Activated T-cell treated with anti-CD3 and anti-CD28 coated beads for 48 hours (primary cell): ENCODE results near the gene AGAP2.
"Not testable (repeated sequence)": the region's sequence is repeated elsewhere in the genome, so short reads cannot be mapped to it uniquely, and the experiment has no call there.

ENCODE experiments used
- DNase-seq: peaks from one replicate; pipeline ENCODE4 v3.0.0-alpha.2; 2020; ENCODE audit warnings: low read depth

AGAP2 gene

GRCh38 chr12:57738661-57739237, at the start of gene AGAP2:
TSS of gene AGAP2 (minus strand) at chr12:57738742. CDS start at chr12:57738246, 496 bp downstream.
- no peak for DNase-seq

- DNase-seq, result no peak
Observed at GRCh38 chr12:57783861-57784260, 45.3 kb upstream of the AGAP2 start.

- DNase-seq, result no peak
Observed at GRCh38 chr12:57783466-57783801, 44.9 kb upstream of the AGAP2 start.

DNA sequence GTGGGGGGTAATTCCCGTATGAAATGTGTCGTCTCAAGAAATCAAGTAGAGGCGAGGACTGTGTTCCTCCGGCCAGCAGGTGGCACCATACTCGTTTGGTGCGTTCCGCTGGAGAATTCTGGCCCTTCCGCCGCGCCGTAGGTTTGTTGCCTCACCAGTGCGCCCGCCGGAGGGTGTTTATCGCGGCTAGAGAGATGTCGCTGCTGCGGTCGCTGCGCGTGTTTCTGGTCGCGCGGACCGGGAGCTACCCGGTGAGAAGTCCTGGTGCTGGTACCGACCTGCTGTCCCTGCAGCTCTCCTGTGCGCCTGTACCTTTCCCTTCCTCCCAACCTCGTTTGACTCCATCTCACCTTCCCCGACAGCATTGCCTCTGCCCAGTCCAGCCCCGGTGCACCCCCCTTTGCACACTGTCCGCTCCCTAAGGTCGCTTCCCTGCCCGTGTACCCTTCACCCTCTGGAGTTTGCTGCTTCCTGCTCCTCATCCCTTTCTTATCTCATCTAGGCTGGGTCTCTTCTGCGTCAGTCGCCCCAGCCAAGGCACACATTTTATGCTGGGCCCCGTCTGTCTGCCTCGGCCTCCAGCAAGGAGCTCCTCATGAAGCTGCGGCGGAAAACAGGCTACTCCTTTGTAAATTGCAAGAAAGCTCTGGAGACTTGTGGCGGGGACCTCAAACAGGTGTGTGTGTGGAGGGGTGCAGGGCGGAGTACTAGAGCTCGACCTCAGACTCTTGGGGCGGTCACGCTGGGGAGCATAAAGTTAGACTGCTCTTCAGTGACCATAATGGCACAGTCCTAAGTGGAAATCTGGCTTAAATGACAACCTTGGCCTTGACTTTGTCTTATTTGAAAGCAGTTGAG, 44.3 kb upstream of the AGAP2 start, which contains the start of gene TSFM:
TSFM (plus strand) TSS at position 180 of the 858 bp plus-strand sequence; CDS start at position 195, 15 bp downstream.
- DNase-seq, result peak; percentile 94

DNA sequence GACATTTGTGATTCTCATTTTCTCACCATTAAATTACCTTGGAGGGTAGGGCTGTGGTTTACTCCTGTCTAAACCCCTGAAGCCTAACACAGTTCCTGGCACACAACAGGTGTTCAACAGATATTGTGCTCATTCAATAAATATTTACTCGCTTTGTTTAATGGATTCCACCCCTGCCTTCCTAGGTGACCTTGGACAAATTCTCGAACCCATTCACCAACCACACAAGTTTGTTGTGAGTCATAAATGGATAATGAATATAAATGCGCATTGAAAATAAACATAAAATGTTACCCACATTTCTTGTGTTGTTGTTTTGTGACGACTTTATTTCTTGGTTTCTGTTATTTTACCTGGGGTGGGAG, 43.7 kb upstream of the AGAP2 start:
- DNase-seq, result no peak

DNA sequence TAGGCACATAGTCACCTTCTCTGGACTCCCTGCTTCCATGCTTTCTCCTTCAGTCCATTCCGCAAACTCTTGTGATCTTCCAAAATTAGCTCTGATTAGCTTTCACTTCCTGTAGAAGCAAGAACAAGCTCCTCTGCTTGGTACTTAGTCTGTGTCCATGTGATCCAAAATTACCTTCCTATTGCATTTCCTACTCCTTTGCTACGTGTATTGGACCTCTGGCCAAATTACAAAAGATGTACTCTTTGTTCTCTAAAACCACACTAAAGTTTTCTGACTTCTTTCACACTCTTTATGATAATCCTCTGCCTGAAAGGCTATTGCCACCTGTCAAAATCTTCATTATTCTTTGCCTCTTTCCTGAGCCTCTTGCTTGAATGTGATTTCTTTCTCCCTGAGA, 43.3 kb upstream of the AGAP2 start:
- no peak for DNase-seq

DNA sequence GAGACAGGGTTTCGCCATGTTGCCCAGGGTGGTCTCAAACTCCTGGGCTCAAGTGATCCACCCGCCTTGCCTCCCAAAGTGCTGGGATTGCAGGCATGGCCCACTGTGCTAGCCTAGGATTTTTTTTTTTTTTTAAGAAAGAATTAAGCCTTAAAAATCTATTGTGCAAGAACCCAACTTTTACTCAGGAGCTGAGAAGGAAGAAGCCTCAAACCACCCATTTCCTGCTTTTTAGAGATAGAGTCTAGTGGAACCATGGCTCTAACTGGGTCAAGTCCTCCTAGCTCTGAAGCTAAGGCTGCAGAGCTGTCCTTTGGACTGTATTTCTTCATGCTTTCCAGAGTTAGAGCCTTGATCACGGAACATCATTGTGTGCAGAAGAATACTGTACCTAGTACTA, 42.7 kb upstream of the AGAP2 start:
- no peak for DNase-seq

DNA sequence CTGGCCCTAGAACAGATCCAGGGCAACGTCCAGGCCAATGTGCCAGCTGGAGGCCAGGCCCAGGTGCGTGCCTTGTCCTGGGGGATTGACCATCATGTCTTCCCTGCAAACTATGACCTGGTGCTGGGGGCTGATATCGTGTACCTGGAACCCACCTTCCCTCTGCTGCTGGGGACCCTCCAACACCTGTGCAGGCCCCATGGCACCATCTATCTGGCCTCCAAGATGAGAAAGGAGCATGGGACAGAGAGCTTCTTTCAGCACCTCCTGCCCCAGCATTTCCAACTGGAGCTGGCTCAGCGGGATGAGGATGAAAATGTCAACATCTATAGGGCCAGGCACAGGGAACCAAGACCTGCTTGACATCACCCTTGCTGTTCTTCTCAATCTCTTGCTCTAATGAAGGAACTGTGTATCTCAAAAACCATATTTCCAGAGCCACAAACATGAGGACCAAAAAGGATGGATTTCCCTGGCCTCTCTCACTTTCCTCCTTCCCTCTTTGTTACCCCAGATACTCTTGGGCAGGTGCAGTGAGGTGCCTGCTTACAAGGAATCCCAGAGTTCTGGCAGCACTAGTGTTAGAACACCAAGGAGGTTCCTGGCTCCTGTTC, 41.8 kb upstream of the AGAP2 start:
- DNase-seq, result no peak

GRCh38 chr12:57779736-57780135, 41.2 kb upstream of the AGAP2 start:
- no peak for DNase-seq

DNA sequence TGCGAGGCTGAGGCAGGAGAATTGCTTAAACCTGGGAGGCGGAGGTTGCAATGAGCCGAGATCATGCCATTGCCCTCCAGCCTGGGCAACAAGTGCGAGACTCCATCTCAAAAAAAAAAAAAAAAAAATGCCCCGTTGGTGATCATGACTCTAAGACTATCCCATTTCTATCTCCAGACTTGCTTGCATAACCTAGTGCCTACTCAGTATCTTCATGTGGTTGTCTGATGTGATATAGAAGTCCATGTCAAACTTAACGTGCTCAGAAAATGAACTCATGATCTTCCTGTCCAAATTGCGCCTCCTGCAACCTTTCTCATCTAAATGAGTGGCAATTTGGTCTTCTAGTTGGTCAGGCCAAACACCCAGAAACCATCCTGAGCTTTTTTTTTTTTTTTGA, 39.4 kb upstream of the AGAP2 start:
- DNase-seq, result no peak

DNA sequence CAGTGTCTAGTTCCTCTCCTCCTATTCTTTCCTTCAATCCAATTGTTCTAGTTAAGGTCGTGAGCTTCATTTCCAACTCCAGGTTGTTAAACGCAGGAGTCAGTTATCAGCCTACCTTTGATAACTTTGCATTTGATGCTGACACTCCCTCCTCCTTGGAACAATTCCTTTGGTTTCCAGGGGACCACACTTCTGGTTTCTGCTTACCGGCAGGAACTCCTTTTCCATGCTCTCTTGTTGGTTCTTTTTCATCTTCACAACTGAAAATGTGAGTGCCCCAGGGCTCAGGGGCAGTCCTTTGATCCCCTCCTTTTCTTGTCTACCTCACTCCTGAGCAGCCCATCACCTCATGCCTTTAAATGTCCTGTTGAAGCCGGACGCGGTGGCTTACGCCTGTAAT, 38.8 kb upstream of the AGAP2 start:
- no peak for DNase-seq

DNA sequence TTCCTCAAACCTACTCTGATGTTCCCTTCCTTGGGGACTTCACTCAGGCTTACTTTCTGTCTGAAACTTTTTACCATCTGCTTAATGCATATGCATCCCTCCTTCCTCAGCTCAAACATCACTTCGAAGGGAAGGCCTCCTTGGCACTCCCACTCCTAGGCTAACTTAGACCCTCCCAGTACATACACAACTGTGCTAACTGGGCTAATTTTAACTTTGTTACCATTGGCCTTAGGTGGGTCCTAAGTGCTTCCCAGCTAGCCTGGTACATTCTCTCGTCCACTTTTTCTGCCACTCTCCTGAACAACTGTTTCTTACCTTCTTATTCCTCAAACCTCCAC, 37.7 kb upstream of the AGAP2 start:
- DNase-seq, result no peak

DNA sequence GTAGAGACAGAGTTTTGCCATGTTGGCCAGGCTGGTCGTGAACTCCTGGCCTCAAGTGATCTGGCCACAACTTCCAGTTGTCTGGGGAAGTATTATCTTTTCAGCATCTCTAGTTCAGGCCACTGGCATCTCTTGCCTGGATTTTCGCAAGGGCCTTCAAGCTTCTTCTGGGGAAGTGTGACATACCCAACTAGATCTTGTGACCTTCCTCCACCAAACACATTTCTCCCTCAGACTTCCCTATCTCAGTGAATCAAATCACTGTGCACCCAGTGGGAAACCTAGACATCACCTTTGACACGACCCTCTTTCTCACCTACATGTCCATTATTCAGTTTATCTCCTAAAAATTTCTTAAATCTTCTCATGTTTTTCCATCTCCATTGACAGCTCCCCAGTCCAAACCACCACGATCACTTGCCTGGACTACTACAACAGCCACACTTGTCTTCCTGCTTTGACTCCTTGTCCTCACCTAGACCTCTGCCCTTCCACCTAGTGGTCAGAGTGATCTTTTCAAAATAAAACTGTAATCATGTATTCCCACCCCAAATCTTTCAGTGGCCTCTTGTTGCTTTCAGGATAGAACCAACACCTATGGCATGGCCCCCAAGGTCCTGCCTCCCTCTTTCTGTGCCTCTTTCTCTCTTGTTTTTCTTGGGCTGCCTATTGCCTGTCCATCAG, 37.2 kb upstream of the AGAP2 start:
- no peak for DNase-seq

GRCh38 chr12:57775044-57775443, 36.5 kb upstream of the AGAP2 start:
- no peak for DNase-seq

DNA sequence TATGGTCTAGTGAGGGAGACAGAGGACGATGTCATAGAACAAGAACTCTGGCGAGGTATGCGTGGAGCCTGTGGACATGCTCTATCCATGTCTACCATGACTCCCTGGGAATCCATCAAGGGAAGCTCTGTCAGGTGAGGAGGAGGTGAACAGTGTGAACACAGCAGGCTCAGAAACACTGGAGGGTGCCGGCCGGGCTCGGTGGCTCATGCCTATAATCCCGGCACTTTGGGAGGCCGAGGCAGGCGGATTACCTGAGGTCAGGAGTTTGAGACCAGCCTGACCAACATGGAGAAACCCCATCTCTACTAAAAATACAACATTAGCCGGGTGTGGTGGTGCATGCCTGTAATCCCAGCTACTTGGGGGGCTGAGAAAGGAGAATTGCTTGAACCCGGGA, 36.1 kb upstream of the AGAP2 start:
- not testable (repeated sequence) for DNase-seq

GRCh38 chr12:57772429-57773322, 34.1 kb upstream of the AGAP2 start, which contains the start of gene EEF1AKMT3:
TSS of gene EEF1AKMT3 (plus strand) at chr12:57772614. CDS start at chr12:57772725, 111 bp downstream.
- DNase-seq, result no peak

- DNase-seq, result peak; percentile 91
Observed at GRCh38 chr12:57771873-57772428, 33.4 kb upstream of the AGAP2 start, which contains the start of gene METTL1. TSS of gene METTL1 (minus strand) at chr12:57772105. CDS start at chr12:57772083, 22 bp downstream.

DNA sequence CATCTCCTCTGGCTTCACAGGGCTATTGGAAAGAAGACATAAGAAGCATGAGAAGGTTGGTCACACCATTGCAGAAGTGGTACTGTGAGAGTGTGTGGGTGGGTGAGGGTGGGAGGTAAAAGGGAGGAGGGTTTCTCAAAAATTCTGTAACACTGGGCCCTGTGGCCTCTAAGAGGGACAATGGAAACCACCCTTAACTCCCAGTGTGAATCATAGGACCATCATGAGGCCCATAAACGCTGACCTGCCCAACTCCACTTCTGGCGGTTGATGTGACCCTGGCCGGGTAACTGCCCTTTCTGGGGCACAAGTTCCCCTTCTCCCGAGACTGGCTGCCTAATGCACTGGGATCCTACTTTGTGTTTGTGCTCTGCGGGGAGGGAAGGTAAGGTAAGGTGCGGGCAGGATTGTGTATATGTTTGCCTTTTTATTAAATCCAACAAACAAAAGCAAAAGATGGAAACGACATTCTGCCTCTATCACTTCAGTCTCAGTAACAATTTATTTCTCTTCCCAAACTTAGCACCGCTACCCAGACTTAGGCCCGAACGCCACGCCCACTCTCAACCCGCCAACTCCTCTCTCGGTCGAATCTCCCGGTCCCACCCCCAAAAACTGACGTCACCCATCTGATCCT, 32.8 kb upstream of the AGAP2 start:
- peak; percentile 82 for DNase-seq

DNA sequence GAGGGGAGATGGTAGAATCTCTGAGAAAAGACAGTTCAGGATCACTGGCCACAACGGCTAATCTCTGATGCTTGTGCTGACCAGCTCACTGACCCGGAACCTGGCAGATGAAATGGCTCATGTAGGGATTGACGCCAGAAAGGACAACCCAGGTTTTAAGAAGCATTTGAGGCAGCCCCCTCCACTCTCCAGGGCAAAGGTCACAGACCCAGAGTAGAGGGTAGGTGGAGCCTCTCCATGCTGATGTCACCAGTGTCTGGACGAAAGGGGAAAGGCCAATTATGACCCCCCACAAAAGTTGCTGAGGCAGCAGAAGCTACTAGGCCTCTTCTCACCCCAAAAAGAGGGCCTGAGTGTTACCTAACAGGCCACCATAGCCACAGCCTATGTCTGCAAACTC, 32.2 kb upstream of the AGAP2 start:
- DNase-seq, result no peak

DNA sequence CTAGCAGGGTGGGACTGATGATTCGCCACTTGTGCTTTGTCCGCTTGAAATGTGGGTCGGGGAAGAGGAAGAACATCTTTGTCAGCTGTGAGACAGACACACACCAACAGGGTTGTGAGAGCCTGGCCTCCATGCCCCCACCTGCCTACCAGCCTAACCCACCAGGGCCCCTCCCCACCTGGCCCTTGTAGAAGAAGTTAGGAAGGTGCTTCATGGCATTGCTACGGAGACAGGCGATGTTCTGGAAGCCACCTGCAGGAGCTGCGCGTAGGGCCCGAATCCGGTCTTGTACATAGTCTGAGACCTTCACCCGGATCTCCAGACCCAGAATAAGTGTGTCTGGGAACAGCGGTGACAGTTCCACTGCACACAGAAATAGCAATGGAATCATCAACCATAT, 31.1 kb upstream of the AGAP2 start:
- DNase-seq, result no peak

DNA sequence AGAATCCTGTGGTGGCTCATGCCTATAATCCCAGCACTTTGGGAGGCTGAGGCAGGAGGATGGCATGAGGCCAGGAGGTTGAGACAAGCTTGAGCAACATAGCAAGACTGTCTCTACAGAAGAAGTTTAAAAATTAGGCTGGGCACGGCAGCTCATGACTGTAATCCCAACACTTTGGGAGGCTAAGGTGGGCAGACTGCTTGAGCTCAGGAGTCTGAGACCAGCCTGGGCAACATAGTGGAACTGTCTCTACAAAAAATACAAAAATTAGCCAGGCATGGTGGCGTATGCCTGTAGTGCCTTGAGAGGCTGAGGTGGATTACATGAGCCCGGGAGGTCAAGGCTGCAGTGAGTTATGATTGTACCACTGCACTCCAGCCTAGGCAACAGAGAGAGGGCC, 29.3 kb upstream of the AGAP2 start:
- no peak for DNase-seq
